Sigmoid colon (tissue), 4 donors: ENCODE measurements around the gene SOX12.

Source experiments
- EP300 ChIP-seq, 4 donors: sonication (generic); formaldehyde crosslinking; IDR thresholded peaks; one replicate each; pipeline ENCODE4 v1.6.1; 2017; ENCODE audit warnings: antibody characterized with exemption in 4 of 4
- POLR2A ChIP-seq, 2 donors: fragments of 450-650 bp; IDR thresholded peaks; one replicate each; pipeline ENCODE4 v1.6.1; 2016; ENCODE audit warnings: antibody characterized with exemption in 2 of 2, mild to moderate bottlenecking in 2 of 2, moderate library complexity in 2 of 2
- POLR2AphosphoS5 ChIP-seq, 4 donors: sonication (generic); formaldehyde crosslinking; IDR thresholded peaks; one replicate each; pipeline ENCODE4 v1.6.1; 2017; ENCODE audit warnings: antibody characterized with exemption in 4 of 4
- TF ChIP-seq, protein P1 (sequence below), 4 experiments: fragments of 450-650 bp in 3 of 4; fragments of 200-600 bp in 1 of 4; IDR thresholded peaks; one replicate each; pipeline ENCODE4 v1.5.1; 2016 to 2019; ENCODE audit warnings: antibody characterized with exemption in 4 of 4, mild to moderate bottlenecking in 3 of 4, moderate library complexity in 2 of 4

DNA sequence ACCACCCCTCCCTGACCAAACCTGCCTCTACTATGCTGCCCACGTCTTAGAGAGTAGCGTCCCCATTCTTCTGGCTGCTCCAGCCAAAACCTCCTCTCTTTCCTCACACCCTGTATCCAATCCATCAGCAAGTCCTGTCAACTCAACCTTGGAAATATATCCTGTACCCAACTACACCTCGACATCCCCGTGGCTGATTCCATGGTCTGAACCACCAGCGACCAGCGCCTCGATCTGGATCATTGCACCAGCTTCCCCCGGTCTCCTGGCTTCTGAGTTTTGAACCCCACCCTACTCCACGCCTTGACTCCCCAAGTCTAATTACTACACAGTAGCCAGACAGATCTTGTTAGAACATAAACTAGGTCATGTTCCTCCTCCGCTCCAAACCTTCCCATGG is 31.4 kb downstream of the SOX12 start:
- no peak for TF ChIP-seq POLR2A (IDR thresholded peaks at IDR 0.05)
- no peak for TF ChIP-seq EP300 (IDR thresholded peaks at IDR 0.05)
- TF ChIP-seq, protein P1, sequence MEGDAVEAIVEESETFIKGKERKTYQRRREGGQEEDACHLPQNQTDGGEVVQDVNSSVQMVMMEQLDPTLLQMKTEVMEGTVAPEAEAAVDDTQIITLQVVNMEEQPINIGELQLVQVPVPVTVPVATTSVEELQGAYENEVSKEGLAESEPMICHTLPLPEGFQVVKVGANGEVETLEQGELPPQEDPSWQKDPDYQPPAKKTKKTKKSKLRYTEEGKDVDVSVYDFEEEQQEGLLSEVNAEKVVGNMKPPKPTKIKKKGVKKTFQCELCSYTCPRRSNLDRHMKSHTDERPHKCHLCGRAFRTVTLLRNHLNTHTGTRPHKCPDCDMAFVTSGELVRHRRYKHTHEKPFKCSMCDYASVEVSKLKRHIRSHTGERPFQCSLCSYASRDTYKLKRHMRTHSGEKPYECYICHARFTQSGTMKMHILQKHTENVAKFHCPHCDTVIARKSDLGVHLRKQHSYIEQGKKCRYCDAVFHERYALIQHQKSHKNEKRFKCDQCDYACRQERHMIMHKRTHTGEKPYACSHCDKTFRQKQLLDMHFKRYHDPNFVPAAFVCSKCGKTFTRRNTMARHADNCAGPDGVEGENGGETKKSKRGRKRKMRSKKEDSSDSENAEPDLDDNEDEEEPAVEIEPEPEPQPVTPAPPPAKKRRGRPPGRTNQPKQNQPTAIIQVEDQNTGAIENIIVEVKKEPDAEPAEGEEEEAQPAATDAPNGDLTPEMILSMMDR (IDR thresholded peaks at IDR 0.05) = no peak
- no peak for TF ChIP-seq POLR2AphosphoS5 (IDR thresholded peaks at IDR 0.05)
